Measurements from ENCODE around the gene EIF4A3. TPM values are rescaled to one million over a fixed set of nuclear protein-coding genes. Genes with fewer than 3 reads are reported as not detected.

The EIF4A3 gene
- total RNA-seq, 4 donors from 2014 or later = 35.8 to 54.0 (median 45.7) TPM

- TF ChIP-seq CTCF (IDR thresholded peaks at IDR 0.05; ENCODE audit: low read depth) = no peak
Measured at GRCh38 chr17:80173126-80173525, 26.2 kb upstream of the EIF4A3 start.

- no peak for TF ChIP-seq CTCF (IDR thresholded peaks at IDR 0.05; ENCODE audit: low read depth)
Measured at GRCh38 chr17:80171681-80172080, 24.8 kb upstream of the EIF4A3 start.

- no peak for TF ChIP-seq CTCF (IDR thresholded peaks at IDR 0.05; ENCODE audit: low read depth)
Measured at GRCh38 chr17:80169784-80170500, 23.0 kb upstream of the EIF4A3 start, which contains the start of gene CARD14. Gene CARD14 (plus strand): TSS chr17:80170030. CDS start chr17:80181439, 11,409 bp downstream.

- no peak for TF ChIP-seq CTCF (IDR thresholded peaks at IDR 0.05; ENCODE audit: low read depth)
Measured at GRCh38 chr17:80169107-80169506, 22.2 kb upstream of the EIF4A3 start.

GRCh38 chr17:80168371-80168770, 21.4 kb upstream of the EIF4A3 start:
- no peak for TF ChIP-seq CTCF (IDR thresholded peaks at IDR 0.05; ENCODE audit: low read depth)

GRCh38 chr17:80166446-80166845, 19.5 kb upstream of the EIF4A3 start:
- TF ChIP-seq CTCF (IDR thresholded peaks at IDR 0.05; ENCODE audit: low read depth) = no peak

- TF ChIP-seq CTCF (IDR thresholded peaks at IDR 0.05; ENCODE audit: low read depth) = no peak
Measured at GRCh38 chr17:80164185-80164584, 17.3 kb upstream of the EIF4A3 start.

All from subcutaneous adipose tissue (tissue), 4 donors.